GM12878 (cell line): ENCODE results near the gene SHF. TPM values are rescaled to one million over a fixed set of nuclear protein-coding genes. Genes with fewer than 3 reads are reported as not detected.

Source experiments
- E2F4 ChIP-seq: IDR thresholded peaks from 2 replicates; pipeline ENCODE4 v1.6.1; 2012; ENCODE audit warnings: low read depth, low read length, improper control_type of control experiment
- MAX ChIP-seq: IDR thresholded peaks from 2 replicates; pipeline ENCODE4 v1.6.1; 2012; ENCODE audit warnings: low read depth, low read length, improper control_type of control experiment
- MTA3 ChIP-seq: IDR thresholded peaks from 2 replicates; pipeline ENCODE4 v1.6.1; 2012; ENCODE audit warnings: low read length, inconsistent platforms, borderline replicate concordance
- NR2C1 ChIP-seq: fragments of 450-650 bp; IDR thresholded peaks from 2 replicates; pipeline ENCODE4 v1.6.1; 2017; ENCODE audit warnings: antibody characterized with exemption, mild to moderate bottlenecking, moderate library complexity
- SIN3A ChIP-seq: IDR thresholded peaks from 2 replicates; pipeline ENCODE4 v1.6.1; 2012; ENCODE audit warnings: low read depth, low read length, improper control_type of control experiment
- SMAD1 ChIP-seq: fragments of 450-650 bp; IDR thresholded peaks from 2 replicates; pipeline ENCODE4 v1.6.1; 2018; ENCODE audit warnings: mild to moderate bottlenecking, low read depth; ENCODE audit not compliant: partially characterized antibody
- polyA plus RNA-seq, 11 experiments: library from polyadenylated mRNA; depleted of rRNA in 4 of 11; unstranded in 6 of 11; stranded (reverse) in 5 of 11; fragments of >200 nt; fragmentation: Nextera tagmentation in 4 of 11; fragmentation: Illumina TruSeq in 1 of 11; extraction: Ambion mirVana in 4 of 11; extraction: Trizol in 1 of 11; gene quantifications; 1 replicate in 1 of 11; 2 replicates in 10 of 11; pipeline versions ENCODE4 v1.2.1 to v1.2.3, GENCODE V29; 2011 to 2016; ENCODE audit warnings: inconsistent platforms in 2 of 11, missing spikeins in 2 of 11, low read depth in 1 of 11
- total RNA-seq, 4 experiments: library from RNA; depleted of rRNA in 3 of 4; stranded (reverse); fragments of >200 nt in 3 of 4; fragmentation: Illumina TruSeq in 1 of 4; extraction: Trizol in 1 of 4; gene quantifications; 2 replicates each; pipeline versions ENCODE4 v1.2.1 to v1.2.3, GENCODE V29; 2013 to 2021
- TF ChIP-seq, protein P1 (sequence below): fragments of 450-650 bp; IDR thresholded peaks from 2 replicates; pipeline ENCODE4 v1.6.1; 2017; ENCODE audit warnings: antibody characterized with exemption, mild to moderate bottlenecking, moderate library complexity

The SHF gene
- total and polyA plus RNA-seq, 10 of the 15 experiments (the other 5 are each of a cell fraction or from before 2014, with no cell fraction given), result 0.04 to 5.7 (median 1.0) TPM; not detected in 1

GRCh38 chr15:45180201-45180600 is 7.6 kb downstream of the SHF start (continued):
- TF ChIP-seq, protein P1, sequence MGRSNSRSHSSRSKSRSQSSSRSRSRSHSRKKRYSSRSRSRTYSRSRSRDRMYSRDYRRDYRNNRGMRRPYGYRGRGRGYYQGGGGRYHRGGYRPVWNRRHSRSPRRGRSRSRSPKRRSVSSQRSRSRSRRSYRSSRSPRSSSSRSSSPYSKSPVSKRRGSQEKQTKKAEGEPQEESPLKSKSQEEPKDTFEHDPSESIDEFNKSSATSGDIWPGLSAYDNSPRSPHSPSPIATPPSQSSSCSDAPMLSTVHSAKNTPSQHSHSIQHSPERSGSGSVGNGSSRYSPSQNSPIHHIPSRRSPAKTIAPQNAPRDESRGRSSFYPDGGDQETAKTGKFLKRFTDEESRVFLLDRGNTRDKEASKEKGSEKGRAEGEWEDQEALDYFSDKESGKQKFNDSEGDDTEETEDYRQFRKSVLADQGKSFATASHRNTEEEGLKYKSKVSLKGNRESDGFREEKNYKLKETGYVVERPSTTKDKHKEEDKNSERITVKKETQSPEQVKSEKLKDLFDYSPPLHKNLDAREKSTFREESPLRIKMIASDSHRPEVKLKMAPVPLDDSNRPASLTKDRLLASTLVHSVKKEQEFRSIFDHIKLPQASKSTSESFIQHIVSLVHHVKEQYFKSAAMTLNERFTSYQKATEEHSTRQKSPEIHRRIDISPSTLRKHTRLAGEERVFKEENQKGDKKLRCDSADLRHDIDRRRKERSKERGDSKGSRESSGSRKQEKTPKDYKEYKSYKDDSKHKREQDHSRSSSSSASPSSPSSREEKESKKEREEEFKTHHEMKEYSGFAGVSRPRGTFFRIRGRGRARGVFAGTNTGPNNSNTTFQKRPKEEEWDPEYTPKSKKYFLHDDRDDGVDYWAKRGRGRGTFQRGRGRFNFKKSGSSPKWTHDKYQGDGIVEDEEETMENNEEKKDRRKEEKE, result no peak
- TF ChIP-seq SIN3A (no peak), E2F4 (no peak), MAX (no peak), NR2C1 (no peak), SMAD1 (no peak), MTA3 (no peak)
